Upper lobe of right lung (tissue), 1 donor: ENCODE measurements around the gene NDUFA7. TPM values are rescaled to one million over a fixed set of nuclear protein-coding genes. Genes with fewer than 3 reads are reported as not detected.
"Not testable (repeated sequence)": the region's sequence is repeated elsewhere in the genome, so short reads cannot be mapped to it uniquely, and the experiment has no call there.

ENCODE experiments used
- ATAC-seq: fragments of 200-7000 bp; cut with Tn5 transposase; one replicate; pipeline ENCODE4 v1.9.1; 2020; ENCODE audit warnings: mild to moderate bottlenecking, moderate library complexity
- DNase-seq: peaks from one replicate; pipeline ENCODE4 v3.0.0-alpha.2; 2020
- H3K27ac ChIP-seq: fragments of 200-600 bp; one replicate; pipeline ENCODE4 v1.8.0; 2022
- H3K27me3 ChIP-seq: fragments of 200-600 bp; one replicate; pipeline ENCODE4 v1.8.0; 2022; ENCODE audit warnings: mild to moderate bottlenecking
- H3K36me3 ChIP-seq: fragments of 200-600 bp; one replicate; pipeline ENCODE4 v1.8.0; 2022
- H3K4me1 ChIP-seq: fragments of 200-600 bp; one replicate; pipeline ENCODE4 v1.8.0; 2022
- H3K4me3 ChIP-seq: fragments of 200-600 bp; one replicate; pipeline ENCODE4 v1.8.0; 2022; ENCODE audit warnings: mild to moderate bottlenecking
- H3K9me3 ChIP-seq: fragments of 200-600 bp; one replicate; pipeline ENCODE4 v1.8.0; 2022
- intact Hi-C: fragments of 100-400 bp; cut with DNase I; formaldehyde crosslinking; loops from one replicate; pipeline ENCODE4 v1.11.0; 2022
- total RNA-seq: library from RNA; stranded (reverse); fragmentation: NEBNext Ultra II Directional; extraction: Animal tissue kit (Norgen Biotek cat#: 25700); gene quantifications from one replicate; pipeline ENCODE4 v1.2.1, GENCODE V29; 2021
- TF ChIP-seq, protein P1 (sequence below): fragments of 200-600 bp; IDR thresholded peaks from one replicate; pipeline ENCODE4 v1.8.0; 2022; ENCODE audit warnings: antibody characterized with exemption
- donor health status: DM: no; HTN: yes; CAD: no; lungs with severe emphysema.

Gene NDUFA7
- total RNA-seq, 1 donor from 2014 or later, result 35.7 TPM

DNA sequence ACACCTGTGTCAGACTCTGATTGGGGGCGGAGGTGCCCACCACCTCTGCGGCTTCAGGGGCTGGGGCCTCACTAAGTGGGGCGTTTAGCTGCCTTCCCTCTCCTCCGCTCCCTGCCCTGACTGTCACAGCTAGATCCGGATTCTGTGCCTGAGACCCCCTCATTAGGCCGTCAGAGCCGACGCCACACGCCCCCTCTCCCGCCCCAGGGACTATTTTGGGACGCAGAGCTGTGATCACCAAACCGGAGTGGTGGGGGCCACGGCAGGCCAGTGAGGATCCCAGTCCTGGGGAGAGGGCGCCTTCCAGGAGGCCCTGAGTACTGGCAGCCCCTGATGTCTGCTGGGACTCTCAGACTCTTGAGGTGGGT, 21.1 kb upstream of the NDUFA7 start:
- no peak for DNase-seq
- Histone ChIP-seq H3K27ac (peak overlapping the region; percentile 97), H3K27me3 (no peaks in the 10 kb centered on the region), H3K4me3 (peak overlapping the region; percentile 80), H3K9me3 (no peaks in the 10 kb centered on the region), H3K36me3 (no peaks in the 10 kb centered on the region), H3K4me1 (peaks cover 22% of the 10 kb centered on the region)
- intact Hi-C loops, result no loop called here
- ATAC-seq, result no peak
- TF ChIP-seq, protein P1, sequence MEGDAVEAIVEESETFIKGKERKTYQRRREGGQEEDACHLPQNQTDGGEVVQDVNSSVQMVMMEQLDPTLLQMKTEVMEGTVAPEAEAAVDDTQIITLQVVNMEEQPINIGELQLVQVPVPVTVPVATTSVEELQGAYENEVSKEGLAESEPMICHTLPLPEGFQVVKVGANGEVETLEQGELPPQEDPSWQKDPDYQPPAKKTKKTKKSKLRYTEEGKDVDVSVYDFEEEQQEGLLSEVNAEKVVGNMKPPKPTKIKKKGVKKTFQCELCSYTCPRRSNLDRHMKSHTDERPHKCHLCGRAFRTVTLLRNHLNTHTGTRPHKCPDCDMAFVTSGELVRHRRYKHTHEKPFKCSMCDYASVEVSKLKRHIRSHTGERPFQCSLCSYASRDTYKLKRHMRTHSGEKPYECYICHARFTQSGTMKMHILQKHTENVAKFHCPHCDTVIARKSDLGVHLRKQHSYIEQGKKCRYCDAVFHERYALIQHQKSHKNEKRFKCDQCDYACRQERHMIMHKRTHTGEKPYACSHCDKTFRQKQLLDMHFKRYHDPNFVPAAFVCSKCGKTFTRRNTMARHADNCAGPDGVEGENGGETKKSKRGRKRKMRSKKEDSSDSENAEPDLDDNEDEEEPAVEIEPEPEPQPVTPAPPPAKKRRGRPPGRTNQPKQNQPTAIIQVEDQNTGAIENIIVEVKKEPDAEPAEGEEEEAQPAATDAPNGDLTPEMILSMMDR, result no peak

DNA sequence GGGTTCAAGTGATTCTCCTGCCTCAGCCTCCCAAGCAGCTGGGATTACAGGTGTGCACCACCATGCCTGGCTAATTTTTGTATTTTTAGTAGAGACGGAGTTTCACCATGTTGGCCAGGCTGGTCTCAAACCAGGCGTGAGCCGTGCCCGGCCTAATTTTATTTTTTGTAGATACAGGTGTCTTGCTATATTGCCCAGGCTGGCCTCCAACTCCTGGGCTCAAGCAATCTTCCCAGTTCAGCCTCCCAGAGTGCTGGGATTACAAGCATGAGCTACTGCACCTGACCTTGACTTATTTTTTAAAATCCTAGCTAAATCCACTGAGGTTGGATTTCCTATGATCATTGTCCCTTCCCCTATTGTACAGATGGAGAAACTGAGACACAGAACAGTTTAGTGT, 20.3 kb upstream of the NDUFA7 start:
- DNase-seq, H3K9me3 ChIP-seq, H3K36me3 ChIP-seq, intact Hi-C loops, ATAC-seq, H3K27me3 ChIP-seq: not testable (repeated sequence)
- Histone ChIP-seq H3K4me1 (peaks cover 22% of the 10 kb centered on the region), H3K27ac (peak overlapping the region; percentile 97), H3K4me3 (peak overlapping the region; percentile 80)

DNA sequence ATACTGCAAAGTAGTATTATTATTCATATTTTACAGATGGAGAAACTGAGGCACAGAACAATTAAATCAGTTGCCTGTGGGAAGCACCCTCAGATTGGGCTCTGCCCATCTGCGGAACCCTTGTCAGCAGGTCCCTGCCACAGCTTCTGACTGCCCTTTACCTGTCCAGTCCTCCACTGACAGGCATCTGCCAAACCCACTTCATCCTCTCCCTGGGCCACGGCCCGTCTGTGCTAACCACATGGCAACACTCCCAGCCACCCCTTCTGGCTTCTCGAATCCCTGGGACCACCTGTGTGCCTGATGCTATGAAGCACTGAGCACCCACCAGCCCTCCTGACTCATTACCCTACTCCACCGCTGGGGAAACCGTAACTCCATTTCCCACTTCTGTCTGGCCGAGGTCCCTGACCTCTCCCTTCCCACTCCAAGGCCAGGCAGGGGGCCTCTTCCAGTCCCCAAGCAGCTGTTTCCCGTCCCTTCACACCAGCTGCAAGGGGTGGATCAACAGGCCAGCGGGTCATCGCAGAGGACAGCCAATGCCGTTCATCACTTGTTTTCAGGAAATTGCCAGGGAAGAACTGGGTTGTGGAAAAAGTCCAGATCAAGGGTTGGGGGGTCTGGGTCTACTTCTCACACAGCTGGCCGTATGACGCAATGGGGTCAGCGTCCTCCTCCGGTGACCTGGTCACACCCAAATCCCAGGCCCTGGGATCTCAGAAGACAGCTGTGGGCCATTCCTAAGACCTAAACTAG, 19.3 kb upstream of the NDUFA7 start:
- Histone ChIP-seq H3K4me1 (peaks cover 22% of the 10 kb centered on the region), H3K4me3 (peak overlapping the region; percentile 28), H3K9me3 (no peaks in the 10 kb centered on the region), H3K36me3 (no peaks in the 10 kb centered on the region), H3K27me3 (no peaks in the 10 kb centered on the region), H3K27ac (peak overlapping the region; percentile 97)
- ATAC-seq, result peak; percentile 37
- peak; percentile 81 for DNase-seq
- intact Hi-C loops, result no loop called here
- TF ChIP-seq, protein P1, result peak; percentile 31

DNA sequence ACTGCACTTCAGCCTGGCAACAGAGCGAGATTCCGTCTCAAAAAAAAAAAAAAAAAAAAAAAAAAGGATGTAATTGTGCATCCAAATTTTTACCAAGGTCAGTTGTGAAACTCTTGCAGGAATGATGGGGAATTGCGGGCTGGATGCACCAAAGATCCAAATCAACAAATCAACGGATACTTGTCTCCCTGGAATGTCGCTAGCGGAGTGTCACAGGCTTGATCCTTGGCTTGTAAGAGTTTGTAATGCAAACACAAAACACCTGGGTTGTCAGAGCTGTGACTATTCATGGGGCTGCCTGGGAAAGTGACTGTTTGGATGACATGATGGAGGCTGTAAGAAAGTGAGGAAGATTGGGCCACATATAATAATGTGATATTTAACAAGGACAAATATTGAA, 17.7 kb upstream of the NDUFA7 start:
- Histone ChIP-seq H3K4me3 (no peak overlapping the region), H3K4me1 (peaks cover 31% of the 10 kb centered on the region), H3K27ac (no peak overlapping the region), H3K36me3 (no peaks in the 10 kb centered on the region), H3K9me3 (no peaks in the 10 kb centered on the region), H3K27me3 (peaks cover 9% of the 10 kb centered on the region)
- TF ChIP-seq, protein P1, result no peak
- intact Hi-C loops, result no loop called here
- DNase-seq (no peak), ATAC-seq (no peak)

DNA sequence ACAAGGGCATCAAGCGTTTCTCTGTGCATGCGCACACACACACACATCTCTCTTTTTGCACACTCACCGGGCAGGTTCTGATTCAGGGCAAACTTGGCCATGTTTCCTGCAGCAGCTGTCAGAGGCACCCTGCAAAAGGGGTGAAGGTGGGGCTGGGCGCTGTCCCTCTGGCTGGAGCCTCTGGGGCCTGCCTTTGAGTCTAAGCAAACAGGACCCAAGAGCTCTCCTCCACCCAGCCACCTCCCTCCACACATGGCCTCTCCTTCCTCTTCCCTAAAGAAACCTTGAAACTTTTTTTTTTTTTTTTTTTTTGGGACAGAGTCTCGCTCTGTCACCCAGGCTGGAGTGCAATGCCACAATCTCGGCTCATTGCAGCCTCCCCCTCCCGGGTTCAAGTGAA, 16.6 kb upstream of the NDUFA7 start:
- intact Hi-C loops, result no loop called here
- Histone ChIP-seq H3K36me3 (peaks cover 9% of the 10 kb centered on the region), H3K9me3 (no peaks in the 10 kb centered on the region), H3K27me3 (peaks cover 18% of the 10 kb centered on the region), H3K27ac (no peak overlapping the region), H3K4me1 (peaks cover 33% of the 10 kb centered on the region), H3K4me3 (no peak overlapping the region)
- ATAC-seq, result no peak
- TF ChIP-seq, protein P1, result no peak
- DNase-seq, result no peak

DNA sequence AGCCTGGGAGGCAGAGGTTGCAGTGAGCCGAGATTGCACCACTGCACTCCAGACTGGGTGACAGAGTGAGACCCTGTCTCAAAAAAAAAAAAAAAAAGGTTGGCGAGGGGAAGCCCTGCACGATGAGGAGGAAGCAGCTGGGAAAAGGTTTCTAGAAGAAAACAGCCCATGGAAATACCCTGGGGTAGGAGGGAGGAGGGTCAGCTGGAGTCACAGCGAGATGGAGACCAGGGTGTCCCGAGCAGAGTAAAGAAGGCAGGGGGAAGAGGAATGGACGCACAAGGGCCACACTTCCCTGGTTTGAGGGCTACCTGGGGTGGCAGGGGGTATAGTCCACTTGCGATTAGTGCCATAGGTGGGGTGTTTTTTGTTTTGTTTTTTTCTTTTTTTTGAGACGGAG, 15.5 kb upstream of the NDUFA7 start:
- Histone ChIP-seq H3K4me1 (peaks cover 33% of the 10 kb centered on the region), H3K36me3 (peaks cover 9% of the 10 kb centered on the region), H3K4me3 (no peak overlapping the region), H3K9me3 (no peaks in the 10 kb centered on the region), H3K27me3 (peaks cover 18% of the 10 kb centered on the region), H3K27ac (no peak overlapping the region)
- TF ChIP-seq, protein P1, result no peak
- intact Hi-C loops, result no loop called here
- no peak for ATAC-seq
- no peak for DNase-seq
